ENCODE results near the gene ADGRG6. TPM values are rescaled to one million over a fixed set of nuclear protein-coding genes. Genes with fewer than 3 reads are reported as not detected.

ADGRG6 gene
- total RNA-seq, 2 donors from 2014 or later, result 6.4 to 6.8 TPM

DNA sequence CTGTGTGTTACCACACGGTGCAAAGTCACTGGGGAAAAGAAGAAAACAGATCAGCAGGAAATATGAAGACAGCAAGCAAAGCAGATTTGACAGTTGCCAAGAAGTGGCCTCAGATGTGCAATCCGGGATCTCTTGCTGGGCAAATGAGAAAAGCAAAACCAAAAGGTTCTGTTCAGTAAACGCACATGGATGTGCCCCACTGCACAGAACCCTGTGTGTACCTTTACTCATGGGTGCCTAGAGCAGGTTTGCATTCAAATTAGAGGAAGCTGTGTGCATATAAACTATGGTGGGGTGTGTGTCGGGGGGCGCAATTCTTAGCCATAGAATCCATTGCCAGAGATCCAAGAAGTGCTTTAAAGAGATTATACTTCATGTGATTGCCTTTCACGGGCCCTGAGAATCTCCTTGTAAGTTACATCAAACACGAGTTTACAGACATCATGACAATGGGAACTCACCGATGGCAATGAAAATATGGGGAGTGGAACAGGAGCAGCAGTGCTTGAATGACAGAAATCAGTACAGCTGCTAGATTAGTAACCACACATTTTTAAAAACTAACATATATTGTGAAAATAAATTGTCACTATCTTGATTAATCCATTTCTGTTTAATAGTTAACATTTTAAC, 154.3 kb downstream of the ADGRG6 start:
- Histone ChIP-seq H3K27ac (no peak overlapping the region), H3K36me3 (no peaks in the 10 kb centered on the region), H3K27me3 (replicated peaks; ENCODE audit: insufficient read depth) (no peaks in the 10 kb centered on the region), H3K4me1 (ENCODE audit: control insufficient read depth in 1 of 2, low read depth in 2 of 2) (no peaks in the 10 kb centered on the region), H3K9me3 (no peaks in the 10 kb centered on the region), H3K4me3 (no peak overlapping the region)
- TF ChIP-seq, protein P1, sequence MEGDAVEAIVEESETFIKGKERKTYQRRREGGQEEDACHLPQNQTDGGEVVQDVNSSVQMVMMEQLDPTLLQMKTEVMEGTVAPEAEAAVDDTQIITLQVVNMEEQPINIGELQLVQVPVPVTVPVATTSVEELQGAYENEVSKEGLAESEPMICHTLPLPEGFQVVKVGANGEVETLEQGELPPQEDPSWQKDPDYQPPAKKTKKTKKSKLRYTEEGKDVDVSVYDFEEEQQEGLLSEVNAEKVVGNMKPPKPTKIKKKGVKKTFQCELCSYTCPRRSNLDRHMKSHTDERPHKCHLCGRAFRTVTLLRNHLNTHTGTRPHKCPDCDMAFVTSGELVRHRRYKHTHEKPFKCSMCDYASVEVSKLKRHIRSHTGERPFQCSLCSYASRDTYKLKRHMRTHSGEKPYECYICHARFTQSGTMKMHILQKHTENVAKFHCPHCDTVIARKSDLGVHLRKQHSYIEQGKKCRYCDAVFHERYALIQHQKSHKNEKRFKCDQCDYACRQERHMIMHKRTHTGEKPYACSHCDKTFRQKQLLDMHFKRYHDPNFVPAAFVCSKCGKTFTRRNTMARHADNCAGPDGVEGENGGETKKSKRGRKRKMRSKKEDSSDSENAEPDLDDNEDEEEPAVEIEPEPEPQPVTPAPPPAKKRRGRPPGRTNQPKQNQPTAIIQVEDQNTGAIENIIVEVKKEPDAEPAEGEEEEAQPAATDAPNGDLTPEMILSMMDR (IDR thresholded peaks at IDR 0.05), result no peak
- ATAC-seq (ENCODE audit: insufficient number of reproducible peaks, low FRiP score, low read depth) (no peak), DNase-seq (ENCODE audit: low spot score) (no peak)

- Histone ChIP-seq H3K36me3 (no peaks in the 10 kb centered on the region), H3K27me3 (replicated peaks; ENCODE audit: insufficient read depth) (no peaks in the 10 kb centered on the region), H3K4me3 (no peak overlapping the region), H3K4me1 (ENCODE audit: control insufficient read depth in 1 of 2, low read depth in 2 of 2) (no peaks in the 10 kb centered on the region), H3K9me3 (no peaks in the 10 kb centered on the region), H3K27ac (no peak overlapping the region)
- ATAC-seq (ENCODE audit: insufficient number of reproducible peaks, low FRiP score, low read depth) (no peak), DNase-seq (ENCODE audit: low spot score) (no peak)
- TF ChIP-seq, protein P1 (IDR thresholded peaks at IDR 0.05), result no peak
These were observed 156.0 kb downstream of the ADGRG6 start for GRCh38 chr6:142457638-142458406.

- no peaks in the 10 kb centered on the region for H3K9me3 ChIP-seq
- H3K4me3 ChIP-seq, result no peak overlapping the region
- ATAC-seq (ENCODE audit: insufficient number of reproducible peaks, low FRiP score, low read depth) (no peak), DNase-seq (ENCODE audit: low spot score) (no peak)
- TF ChIP-seq, protein P1 (IDR thresholded peaks at IDR 0.05), result no peak
- no peaks in the 10 kb centered on the region for H3K27me3 ChIP-seq (replicated peaks; ENCODE audit: insufficient read depth)
- no peak overlapping the region for H3K27ac ChIP-seq
- no peaks in the 10 kb centered on the region for H3K4me1 ChIP-seq (ENCODE audit: control insufficient read depth in 1 of 2, low read depth in 2 of 2)
- no peaks in the 10 kb centered on the region for H3K36me3 ChIP-seq
These were observed 157.0 kb downstream of the ADGRG6 start for GRCh38 chr6:142458836-142459235.

- Histone ChIP-seq H3K4me1 (ENCODE audit: control insufficient read depth in 1 of 2, low read depth in 2 of 2) (no peaks in the 10 kb centered on the region), H3K4me3 (no peak overlapping the region), H3K27ac (no peak overlapping the region), H3K27me3 (replicated peaks; ENCODE audit: insufficient read depth) (no peaks in the 10 kb centered on the region), H3K36me3 (no peaks in the 10 kb centered on the region), H3K9me3 (no peaks in the 10 kb centered on the region)
- no peak for ATAC-seq (ENCODE audit: insufficient number of reproducible peaks, low FRiP score, low read depth)
- TF ChIP-seq, protein P1 (IDR thresholded peaks at IDR 0.05), result no peak
- no peak for DNase-seq (ENCODE audit: low spot score)
These were observed 157.5 kb downstream of the ADGRG6 start for GRCh38 chr6:142459271-142459670.

GRCh38 chr6:142462260-142462659, 160.5 kb downstream of the ADGRG6 start:
- H3K9me3 ChIP-seq, result no peaks in the 10 kb centered on the region
- H3K4me3 ChIP-seq, result no peak overlapping the region
- no peaks in the 10 kb centered on the region for H3K27me3 ChIP-seq (replicated peaks; ENCODE audit: insufficient read depth)
- H3K27ac ChIP-seq, result no peak overlapping the region
- TF ChIP-seq, protein P1 (IDR thresholded peaks at IDR 0.05), result no peak
- no peaks in the 10 kb centered on the region for H3K36me3 ChIP-seq
- ATAC-seq (ENCODE audit: insufficient number of reproducible peaks, low FRiP score, low read depth) (no peak), DNase-seq (ENCODE audit: low spot score) (no peak)
- H3K4me1 ChIP-seq (ENCODE audit: control insufficient read depth in 1 of 2, low read depth in 2 of 2), result no peaks in the 10 kb centered on the region

Data from thoracic aorta (tissue), 2 donors.